ENCODE results near the gene SCAMP5. TPM values are rescaled to one million over a fixed set of nuclear protein-coding genes. Genes with fewer than 3 reads are reported as not detected.
A peak's percentile ranks its signal among the peaks of the same experiment; 100 is the strongest.

SCAMP5 gene
- total RNA-seq, 1 experiment from 2014 or later = 10.7 TPM

GRCh38 chr15:75044258-75044878 is 49.0 kb downstream of the SCAMP5 start:
- no peaks in the 10 kb centered on the region for H3K9me3 Mint-ChIP-seq (ENCODE audit: low read depth, unreplicated experiment)
- no peak for TF ChIP-seq CTCF (IDR thresholded peaks at IDR 0.05; ENCODE audit: unreplicated experiment)
- BruUV-seq (replicated peaks) = no TSS peak
- peak overlapping the region; percentile 13 for H3K4me3 Mint-ChIP-seq (ENCODE audit: low read depth, unreplicated experiment)
- H3K36me3 Mint-ChIP-seq (ENCODE audit: insufficient read depth, unreplicated experiment) = peaks cover 40% of the 10 kb centered on the region
- intact Hi-C loops (cut with micrococcal nuclease; ENCODE audit: unreplicated experiment) = no loop called here
- CTCF ChIA-PET = interaction anchor here (0.7 to 3.0 kb wide), 18 partner anchors 9 to 178 kb away, joined by 3 to 119 read pairs (median 14); partner anchors contain the start of genes C15orf39 and PPCDC
- H3K4me1 Mint-ChIP-seq (ENCODE audit: low read depth, unreplicated experiment) = peaks cover 74% of the 10 kb centered on the region
- peak overlapping the region; percentile 94 for H3K27ac Mint-ChIP-seq (ENCODE audit: unreplicated experiment)
- no peaks in the 10 kb centered on the region for H3K27me3 Mint-ChIP-seq (ENCODE audit: unreplicated experiment)
- no peak for DNase-seq

- Mint-ChIP-seq H3K27ac (ENCODE audit: unreplicated experiment) (peak overlapping the region; percentile 94), H3K36me3 (ENCODE audit: insufficient read depth, unreplicated experiment) (peaks cover 40% of the 10 kb centered on the region), H3K4me3 (ENCODE audit: low read depth, unreplicated experiment) (peak overlapping the region; percentile 13), H3K4me1 (ENCODE audit: low read depth, unreplicated experiment) (peaks cover 67% of the 10 kb centered on the region), H3K9me3 (ENCODE audit: low read depth, unreplicated experiment) (no peaks in the 10 kb centered on the region), H3K27me3 (ENCODE audit: unreplicated experiment) (no peaks in the 10 kb centered on the region)
- no peak for DNase-seq
- TSS peak; percentile 14 for BruUV-seq (replicated peaks)
- intact Hi-C loops (cut with micrococcal nuclease; ENCODE audit: unreplicated experiment) = no loop called here
- CTCF ChIA-PET = no interaction called here
- TF ChIP-seq CTCF (IDR thresholded peaks at IDR 0.05; ENCODE audit: unreplicated experiment) = no peak
Measured at GRCh38 chr15:75045332-75046015, 50.1 kb downstream of the SCAMP5 start.

GRCh38 chr15:75048394-75048793 is 53.0 kb downstream of the SCAMP5 start:
- TF ChIP-seq CTCF (IDR thresholded peaks at IDR 0.05; ENCODE audit: unreplicated experiment) = no peak
- Mint-ChIP-seq H3K27me3 (ENCODE audit: unreplicated experiment) (no peaks in the 10 kb centered on the region), H3K27ac (ENCODE audit: unreplicated experiment) (peak overlapping the region; percentile 90), H3K36me3 (ENCODE audit: insufficient read depth, unreplicated experiment) (peaks cover 31% of the 10 kb centered on the region), H3K9me3 (ENCODE audit: low read depth, unreplicated experiment) (no peaks in the 10 kb centered on the region), H3K4me3 (ENCODE audit: low read depth, unreplicated experiment) (no peak overlapping the region), H3K4me1 (ENCODE audit: low read depth, unreplicated experiment) (peaks cover 41% of the 10 kb centered on the region)
- no TSS peak for BruUV-seq (replicated peaks)
- intact Hi-C loops (cut with micrococcal nuclease; ENCODE audit: unreplicated experiment) = no loop called here
- DNase-seq = no peak
- CTCF ChIA-PET = no interaction called here

- intact Hi-C loops (cut with micrococcal nuclease; ENCODE audit: unreplicated experiment) = no loop called here
- BruUV-seq (replicated peaks) = no TSS peak
- H3K36me3 Mint-ChIP-seq (ENCODE audit: insufficient read depth, unreplicated experiment) = peaks cover 24% of the 10 kb centered on the region
- DNase-seq = no peak
- no peak overlapping the region for H3K4me3 Mint-ChIP-seq (ENCODE audit: low read depth, unreplicated experiment)
- CTCF ChIA-PET = no interaction called here
- no peaks in the 10 kb centered on the region for H3K9me3 Mint-ChIP-seq (ENCODE audit: low read depth, unreplicated experiment)
- H3K27ac Mint-ChIP-seq (ENCODE audit: unreplicated experiment) = no peak overlapping the region
- peaks cover 38% of the 10 kb centered on the region for H3K4me1 Mint-ChIP-seq (ENCODE audit: low read depth, unreplicated experiment)
- no peaks in the 10 kb centered on the region for H3K27me3 Mint-ChIP-seq (ENCODE audit: unreplicated experiment)
- TF ChIP-seq CTCF (IDR thresholded peaks at IDR 0.05; ENCODE audit: unreplicated experiment) = no peak
Measured at GRCh38 chr15:75049392-75049791, 54.0 kb downstream of the SCAMP5 start.
